Stimulated activated CD4-positive, alpha-beta T cell treated with anti-CD3 and anti-CD28 coated beads, TNF-alpha, amount 100 ng/mL, for 4 hours (primary cell): ENCODE data around the gene DNAJC5G.
"Not testable (repeated sequence)": the region's sequence is repeated elsewhere in the genome, so short reads cannot be mapped to it uniquely, and the experiment has no call there.

Experiments used
- DNase-seq, 3 experiments: peaks; one replicate each; pipeline ENCODE4 v3.0.0-alpha.2; 2020; ENCODE audit warnings: low read depth in 3 of 3

The DNAJC5G gene

DNA sequence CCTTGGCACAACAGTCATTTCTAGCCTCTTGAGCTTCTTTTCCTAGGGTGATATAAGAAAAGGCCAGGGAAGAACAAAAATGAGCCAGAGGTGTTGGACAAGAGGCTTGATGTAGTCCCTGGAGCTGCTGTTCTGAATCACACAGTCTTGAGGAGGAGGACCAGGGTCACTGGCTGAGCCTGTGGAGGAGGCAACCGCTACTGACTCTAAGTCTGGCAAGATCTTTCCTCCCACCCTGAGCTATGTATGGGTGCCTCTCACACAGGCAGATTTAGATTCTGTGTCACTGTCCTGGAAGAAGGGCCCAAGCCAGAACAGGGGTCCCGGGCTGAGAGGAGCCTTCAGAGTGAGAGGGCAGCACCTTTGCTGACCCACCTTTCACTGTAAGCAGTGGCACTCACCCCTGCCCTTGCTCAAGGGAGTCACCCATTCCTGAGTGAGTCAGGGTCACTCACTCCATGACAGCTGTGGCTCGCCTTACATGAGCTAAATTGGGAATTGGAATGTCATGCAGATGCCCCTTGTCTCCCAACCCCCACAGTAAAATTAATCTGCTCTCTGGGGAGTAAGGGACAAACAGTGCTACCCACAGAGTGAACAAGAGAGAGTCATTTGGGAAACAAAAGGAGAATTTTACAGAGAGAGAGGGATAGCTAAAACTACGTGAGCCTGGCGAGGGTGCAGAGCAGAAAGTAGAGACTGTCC lies 6.8 kb downstream of the DNAJC5G start, which contains the start of gene TRIM54:
Gene TRIM54, plus strand, starts transcription at position 575 of the 705 bp plus-strand sequence. CDS start 303 bp downstream, outside the sequence.
- DNase-seq: no peak

- DNase-seq: no peak
Measured at GRCh38 chr2:27282892-27283291, 7.7 kb downstream of the DNAJC5G start.

DNA sequence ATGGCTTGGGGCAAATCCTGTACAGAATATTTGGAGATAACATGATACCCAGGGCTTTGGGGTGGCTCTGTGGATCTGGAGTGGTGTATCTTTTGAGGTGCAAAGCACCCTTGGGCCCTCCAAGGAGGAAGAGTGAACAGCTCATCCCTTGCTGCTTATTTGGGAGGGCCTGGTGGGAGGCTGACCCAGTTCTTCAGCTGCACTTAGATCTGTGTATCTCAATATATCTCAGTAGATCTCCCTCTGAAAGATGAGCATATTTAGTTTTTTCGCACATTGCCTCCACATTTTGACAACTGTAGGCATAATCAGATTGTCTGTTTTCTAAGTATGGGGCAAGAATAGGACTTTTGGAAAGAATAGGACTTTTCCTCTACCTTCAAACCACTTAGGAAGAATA lies 9.8 kb downstream of the DNAJC5G start:
- DNase-seq: no peak

DNA sequence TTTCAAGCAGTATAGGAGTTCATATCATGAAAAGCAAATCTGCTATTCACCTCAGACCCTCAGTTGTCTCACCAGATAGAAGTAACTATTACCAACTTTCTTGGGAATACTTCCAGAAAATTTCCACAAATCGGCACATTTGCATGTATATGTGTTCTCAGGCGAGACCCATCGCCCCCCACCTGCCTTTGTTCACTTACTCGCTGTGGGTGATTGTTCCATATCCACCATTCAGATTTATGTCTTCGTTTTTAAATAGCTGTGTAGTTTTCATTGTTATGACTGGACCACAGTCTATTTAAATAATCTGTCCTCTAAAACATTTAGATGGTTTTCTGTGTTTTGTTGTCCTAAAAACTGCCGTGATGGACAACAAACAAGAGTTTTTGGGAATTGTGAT lies 10.2 kb downstream of the DNAJC5G start:
- no peak for DNase-seq

- no peak for DNase-seq
Measured at GRCh38 chr2:27288610-27289009, 13.4 kb downstream of the DNAJC5G start.

- no peak for DNase-seq
Measured at GRCh38 chr2:27290549-27290948, 15.3 kb downstream of the DNAJC5G start.

- no peak for DNase-seq
Measured at GRCh38 chr2:27291865-27292264, 16.6 kb downstream of the DNAJC5G start.

DNA sequence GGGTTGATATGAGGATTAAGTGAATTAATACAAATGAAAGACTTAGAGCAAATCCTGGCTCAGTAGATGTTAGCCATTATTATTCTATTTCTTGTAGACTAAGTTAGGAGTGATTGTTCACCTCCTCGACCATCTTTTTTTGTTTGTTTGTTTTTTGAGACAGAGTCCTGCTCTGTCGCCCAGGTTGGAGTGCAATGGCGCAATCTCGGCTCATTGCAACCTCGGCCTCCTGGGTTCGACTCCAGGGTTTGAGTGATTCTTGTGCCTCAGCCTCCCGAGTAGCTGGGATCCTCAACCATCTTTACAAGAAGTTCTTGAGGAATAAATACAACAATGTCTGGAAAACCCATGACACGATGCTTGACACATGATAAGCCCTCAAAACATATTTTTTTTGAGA lies 19.7 kb downstream of the DNAJC5G start:
- DNase-seq: no peak

- no peak for DNase-seq
Measured at GRCh38 chr2:27296481-27296880, 21.2 kb downstream of the DNAJC5G start.

- no peak for DNase-seq
Measured at GRCh38 chr2:27297195-27297594, 22.0 kb downstream of the DNAJC5G start.

DNA sequence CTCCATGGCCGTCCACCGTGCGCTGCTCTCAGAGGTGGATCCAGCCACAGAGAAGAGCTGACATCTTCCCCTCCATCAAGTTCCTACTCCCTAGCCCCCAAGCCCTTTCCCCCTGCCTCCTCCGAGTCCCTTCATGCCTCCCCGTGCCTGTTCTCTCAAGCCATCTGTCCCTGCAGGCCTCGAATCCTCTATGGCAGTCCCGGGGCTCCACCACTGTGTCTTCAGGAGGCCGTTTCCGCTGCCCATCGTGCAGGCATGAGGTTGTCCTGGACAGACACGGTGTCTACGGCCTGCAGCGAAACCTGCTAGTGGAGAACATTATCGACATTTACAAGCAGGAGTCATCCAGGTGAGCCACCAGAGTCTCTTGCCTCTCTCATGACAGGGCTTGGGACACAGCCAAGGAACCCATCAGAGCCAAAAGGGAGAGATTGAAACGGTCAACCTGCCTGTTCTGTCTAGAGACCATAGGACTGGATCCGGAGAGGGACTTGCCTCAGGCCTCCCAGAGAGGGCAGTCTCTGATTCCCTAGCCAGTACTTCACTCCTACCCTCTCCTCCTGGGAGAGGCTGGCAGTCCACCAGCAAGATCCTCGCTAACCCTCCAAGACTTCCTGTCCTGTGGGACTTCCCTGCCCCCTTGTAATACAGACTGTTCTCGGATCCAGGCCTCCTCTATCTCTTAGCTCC lies 23.3 kb downstream of the DNAJC5G start:
- DNase-seq: no peak

DNA sequence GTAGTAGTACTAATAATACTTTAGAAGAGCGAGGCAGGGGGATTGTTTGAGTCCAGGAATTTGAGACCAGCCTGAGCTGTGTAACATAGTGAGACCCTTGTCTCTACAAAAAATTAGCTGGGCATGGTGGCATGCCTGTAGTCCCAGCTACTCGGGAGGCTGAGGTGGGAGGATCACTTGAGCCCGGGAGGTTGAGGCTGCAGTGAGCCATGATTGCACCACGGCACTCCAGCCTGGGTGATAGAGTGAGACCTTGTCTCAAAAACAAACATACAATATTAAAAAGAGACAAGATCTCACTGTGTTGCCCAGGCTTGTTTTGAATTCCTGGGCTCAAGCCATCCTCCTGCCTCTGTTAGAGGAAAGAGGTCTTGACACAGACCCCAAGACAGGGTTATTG lies 25.4 kb downstream of the DNAJC5G start:
- DNase-seq: not testable (repeated sequence)

DNA sequence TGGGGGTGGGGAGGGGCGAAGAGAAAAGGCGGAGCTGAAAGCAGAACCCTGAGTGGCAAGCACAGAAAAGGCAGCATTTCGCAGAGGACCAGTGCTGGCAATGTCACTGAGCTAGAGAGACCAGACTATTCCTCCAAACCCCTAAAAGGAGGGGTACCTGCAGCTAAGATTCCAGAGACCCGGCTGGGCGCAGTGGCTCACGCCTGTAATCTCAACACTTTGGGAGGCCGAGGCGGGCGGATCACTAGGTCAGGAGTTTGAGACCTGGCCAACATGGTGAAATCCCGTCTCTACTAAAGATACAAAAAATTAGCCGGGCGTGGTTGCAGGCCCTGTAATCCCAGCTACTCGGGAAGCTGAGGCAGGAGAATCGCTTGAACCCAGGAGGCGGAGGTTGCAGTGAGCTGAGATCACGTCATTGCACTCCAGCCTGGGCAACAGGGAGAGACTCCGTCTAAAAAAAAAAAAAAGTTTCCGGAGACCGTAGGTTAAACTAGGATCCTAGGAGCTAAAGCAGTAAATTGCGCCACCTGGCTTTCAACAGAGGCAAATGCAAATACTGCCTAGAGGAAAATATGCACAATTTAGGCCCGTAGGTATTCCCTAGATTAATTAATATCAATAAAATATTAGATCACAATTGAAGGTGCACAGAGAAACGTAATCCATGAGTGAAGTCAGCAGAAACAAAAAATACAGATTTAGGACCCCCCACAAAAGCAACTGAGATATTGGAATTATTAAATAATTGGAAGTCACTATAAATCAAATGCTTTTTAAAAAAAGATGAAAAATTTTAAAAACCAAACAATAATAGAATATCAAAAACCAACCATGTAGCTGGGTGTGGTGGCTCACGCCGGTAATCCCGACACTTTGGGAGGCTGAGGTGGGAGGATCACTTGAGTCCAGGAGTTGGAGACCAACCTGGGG lies 28.1 kb downstream of the DNAJC5G start:
- DNase-seq: peak in 1 of 3 experiments; percentile 28

DNA sequence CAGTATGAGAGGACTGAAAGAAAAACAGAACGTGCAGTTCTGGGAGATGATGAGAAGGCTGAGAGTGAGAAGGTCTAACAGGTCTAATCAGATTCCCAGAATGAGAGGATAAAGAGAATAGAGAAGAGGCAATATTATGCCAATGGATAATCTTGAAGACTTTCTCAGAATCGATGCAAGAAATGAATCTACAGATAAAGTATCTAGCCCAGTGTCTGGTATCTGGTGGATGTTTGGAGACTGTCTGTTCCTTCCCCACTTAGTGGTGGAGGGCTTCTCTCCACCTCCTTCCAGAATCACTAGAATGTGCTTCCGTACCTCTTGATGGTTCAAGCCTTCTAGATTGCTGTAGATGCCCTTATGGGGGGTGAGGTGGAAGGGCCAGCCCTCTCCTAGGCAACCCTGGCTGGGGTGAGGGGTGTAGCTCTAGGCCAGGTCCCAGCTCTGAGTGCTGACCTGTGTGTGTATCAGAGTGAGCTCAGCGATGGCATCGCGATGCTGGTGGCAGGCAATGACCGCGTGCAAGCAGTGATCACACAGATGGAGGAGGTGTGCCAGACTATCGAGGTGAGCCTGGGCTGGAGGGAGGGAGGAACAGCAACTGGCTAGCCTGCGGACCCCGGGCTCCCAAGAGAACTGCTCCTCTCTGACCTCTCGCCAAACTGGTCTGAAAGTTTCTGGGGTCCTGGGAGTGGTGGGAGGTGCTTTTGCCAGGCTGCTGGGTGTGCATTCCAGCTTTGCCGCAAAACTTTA lies 29.4 kb downstream of the DNAJC5G start:
- DNase-seq: no peak

DNA sequence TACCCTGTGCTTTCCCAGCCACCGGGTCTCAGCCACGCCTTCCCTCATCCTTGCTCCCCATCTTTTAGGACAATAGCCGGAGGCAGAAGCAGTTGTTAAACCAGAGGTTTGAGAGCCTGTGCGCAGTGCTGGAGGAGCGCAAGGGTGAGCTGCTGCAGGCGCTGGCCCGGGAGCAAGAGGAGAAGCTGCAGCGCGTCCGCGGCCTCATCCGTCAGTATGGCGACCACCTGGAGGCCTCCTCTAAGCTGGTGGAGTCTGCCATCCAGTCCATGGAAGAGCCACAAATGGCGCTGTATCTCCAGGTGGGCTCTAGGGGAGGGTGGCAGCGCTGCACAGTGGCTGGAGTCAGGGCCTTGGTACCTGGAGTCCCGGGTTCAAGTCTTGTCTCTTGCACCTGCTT lies 30.3 kb downstream of the DNAJC5G start:
- DNase-seq: no peak

GRCh38 chr2:27306136-27306535 lies 30.9 kb downstream of the DNAJC5G start:
- no peak for DNase-seq

DNA sequence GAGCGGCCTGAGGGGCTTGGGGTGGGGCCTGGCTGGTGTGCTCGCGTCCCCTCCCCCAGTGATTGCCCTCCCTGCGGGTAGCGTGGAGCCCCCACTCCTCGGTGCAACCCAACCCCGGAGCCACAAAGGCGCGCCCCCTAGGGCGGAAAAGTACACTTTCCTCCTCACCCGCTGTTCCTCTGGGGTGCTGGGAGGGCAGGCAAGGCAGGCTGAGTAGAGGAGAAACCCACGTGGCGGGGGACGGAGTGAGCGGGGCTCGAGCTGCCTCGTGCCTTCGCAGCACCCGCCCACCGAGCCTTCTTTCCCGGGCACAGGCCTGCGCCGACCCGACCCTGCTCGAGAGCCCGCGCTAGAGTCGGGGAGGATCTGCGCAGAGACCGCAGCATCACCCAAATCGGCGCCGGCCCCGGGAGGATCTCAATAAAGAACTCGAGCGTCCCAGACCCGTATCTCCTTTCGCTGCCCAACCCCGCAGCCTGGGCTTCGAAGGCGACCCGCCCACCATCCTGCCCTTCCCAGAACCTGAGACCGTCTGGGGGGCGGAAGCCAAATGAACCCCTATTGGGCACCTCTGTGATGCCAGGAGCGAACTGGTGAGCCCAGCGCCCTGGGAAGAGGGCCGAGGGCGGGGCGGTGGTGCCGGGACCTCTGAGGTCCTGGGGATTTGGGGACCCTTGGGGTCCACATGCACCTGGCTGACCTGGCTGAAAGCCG lies 31.5 kb downstream of the DNAJC5G start:
- DNase-seq: peak in 1 of 3 experiments; percentile 26

GRCh38 chr2:27307287-27307544 lies 32.0 kb downstream of the DNAJC5G start:
- no peak for DNase-seq

- DNase-seq: no peak
Measured at GRCh38 chr2:27307545-27308358, 32.5 kb downstream of the DNAJC5G start.

DNA sequence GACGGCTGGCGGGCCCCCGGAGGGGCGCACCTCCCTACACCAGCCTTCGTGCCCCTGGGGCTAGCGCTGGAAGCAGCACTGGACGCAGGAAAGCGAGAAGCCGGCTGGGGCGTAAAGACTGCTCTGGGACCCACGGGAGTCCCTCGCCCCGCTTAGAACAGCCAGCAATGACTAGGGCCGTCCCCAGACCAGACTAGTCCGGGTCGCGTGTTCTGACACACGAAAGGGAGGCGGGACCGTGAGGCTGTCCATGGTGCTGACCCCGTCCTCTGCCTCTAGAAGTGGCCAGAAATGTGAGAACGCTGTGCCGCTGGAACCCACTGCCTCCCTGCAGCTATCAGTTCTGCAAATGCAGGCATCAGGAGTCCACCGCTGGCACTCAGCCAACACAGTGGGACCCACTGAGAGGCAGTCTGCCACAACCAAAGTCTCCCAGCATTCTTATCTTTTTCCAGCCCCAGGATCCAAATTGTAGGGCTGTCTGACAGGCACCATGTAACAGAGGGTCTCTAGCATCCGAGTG lies 33.2 kb downstream of the DNAJC5G start, which contains the start of gene UCN:
Gene UCN, minus strand, starts transcription at position 87 of the 523 bp plus-strand sequence. CDS start 550 bp downstream, outside the sequence.
- no peak for DNase-seq
